HL-60 (cell line): ENCODE data around the gene GOLGA6B.
"Not testable (repeated sequence)": the region's sequence is repeated elsewhere in the genome, so short reads cannot be mapped to it uniquely, and the experiment has no call there.

Experiments used
- GABPA ChIP-seq: IDR thresholded peaks from 2 replicates; pipeline ENCODE4 v1.6.1; 2012; ENCODE audit warnings: low read depth
- POLR2AphosphoS5 ChIP-seq: IDR thresholded peaks from 2 replicates; pipeline ENCODE4 v1.6.1; 2012; ENCODE audit warnings: low read depth
- TF ChIP-seq, protein P1 (sequence below): IDR thresholded peaks from one replicate; pipeline ENCODE4 v1.5.1; 2011; ENCODE audit warnings: low read length, control low read depth, inconsistent platforms; ENCODE audit not compliant: insufficient read depth
- TF ChIP-seq, protein P2 (sequence below): IDR thresholded peaks from 2 replicates; pipeline ENCODE4 v1.6.1; 2012; ENCODE audit warnings: low read depth; ENCODE audit not compliant: insufficient replicate concordance

DNA sequence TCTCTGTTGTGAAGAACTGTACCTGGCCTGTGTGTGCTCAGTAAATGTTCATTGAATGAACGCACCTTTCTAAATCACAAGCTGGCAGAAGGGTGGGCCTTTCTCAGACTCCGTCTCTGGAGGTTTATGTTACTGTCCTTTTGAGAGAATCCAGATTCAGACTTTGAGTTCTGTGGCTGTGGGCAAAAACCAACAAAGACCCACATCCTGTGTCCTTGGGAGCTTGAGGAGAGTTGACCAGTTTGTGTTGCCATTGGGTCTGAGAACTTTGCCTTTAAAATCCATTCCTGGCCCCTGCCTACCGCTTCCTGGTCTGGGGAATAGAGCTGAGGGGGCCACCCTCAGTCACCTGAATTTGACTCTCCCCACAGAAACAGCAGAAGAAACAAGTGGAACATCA lies 46.4 kb upstream of the GOLGA6B start:
- TF ChIP-seq, protein P1, sequence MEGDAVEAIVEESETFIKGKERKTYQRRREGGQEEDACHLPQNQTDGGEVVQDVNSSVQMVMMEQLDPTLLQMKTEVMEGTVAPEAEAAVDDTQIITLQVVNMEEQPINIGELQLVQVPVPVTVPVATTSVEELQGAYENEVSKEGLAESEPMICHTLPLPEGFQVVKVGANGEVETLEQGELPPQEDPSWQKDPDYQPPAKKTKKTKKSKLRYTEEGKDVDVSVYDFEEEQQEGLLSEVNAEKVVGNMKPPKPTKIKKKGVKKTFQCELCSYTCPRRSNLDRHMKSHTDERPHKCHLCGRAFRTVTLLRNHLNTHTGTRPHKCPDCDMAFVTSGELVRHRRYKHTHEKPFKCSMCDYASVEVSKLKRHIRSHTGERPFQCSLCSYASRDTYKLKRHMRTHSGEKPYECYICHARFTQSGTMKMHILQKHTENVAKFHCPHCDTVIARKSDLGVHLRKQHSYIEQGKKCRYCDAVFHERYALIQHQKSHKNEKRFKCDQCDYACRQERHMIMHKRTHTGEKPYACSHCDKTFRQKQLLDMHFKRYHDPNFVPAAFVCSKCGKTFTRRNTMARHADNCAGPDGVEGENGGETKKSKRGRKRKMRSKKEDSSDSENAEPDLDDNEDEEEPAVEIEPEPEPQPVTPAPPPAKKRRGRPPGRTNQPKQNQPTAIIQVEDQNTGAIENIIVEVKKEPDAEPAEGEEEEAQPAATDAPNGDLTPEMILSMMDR, result not testable (repeated sequence)
- TF ChIP-seq, protein P2, sequence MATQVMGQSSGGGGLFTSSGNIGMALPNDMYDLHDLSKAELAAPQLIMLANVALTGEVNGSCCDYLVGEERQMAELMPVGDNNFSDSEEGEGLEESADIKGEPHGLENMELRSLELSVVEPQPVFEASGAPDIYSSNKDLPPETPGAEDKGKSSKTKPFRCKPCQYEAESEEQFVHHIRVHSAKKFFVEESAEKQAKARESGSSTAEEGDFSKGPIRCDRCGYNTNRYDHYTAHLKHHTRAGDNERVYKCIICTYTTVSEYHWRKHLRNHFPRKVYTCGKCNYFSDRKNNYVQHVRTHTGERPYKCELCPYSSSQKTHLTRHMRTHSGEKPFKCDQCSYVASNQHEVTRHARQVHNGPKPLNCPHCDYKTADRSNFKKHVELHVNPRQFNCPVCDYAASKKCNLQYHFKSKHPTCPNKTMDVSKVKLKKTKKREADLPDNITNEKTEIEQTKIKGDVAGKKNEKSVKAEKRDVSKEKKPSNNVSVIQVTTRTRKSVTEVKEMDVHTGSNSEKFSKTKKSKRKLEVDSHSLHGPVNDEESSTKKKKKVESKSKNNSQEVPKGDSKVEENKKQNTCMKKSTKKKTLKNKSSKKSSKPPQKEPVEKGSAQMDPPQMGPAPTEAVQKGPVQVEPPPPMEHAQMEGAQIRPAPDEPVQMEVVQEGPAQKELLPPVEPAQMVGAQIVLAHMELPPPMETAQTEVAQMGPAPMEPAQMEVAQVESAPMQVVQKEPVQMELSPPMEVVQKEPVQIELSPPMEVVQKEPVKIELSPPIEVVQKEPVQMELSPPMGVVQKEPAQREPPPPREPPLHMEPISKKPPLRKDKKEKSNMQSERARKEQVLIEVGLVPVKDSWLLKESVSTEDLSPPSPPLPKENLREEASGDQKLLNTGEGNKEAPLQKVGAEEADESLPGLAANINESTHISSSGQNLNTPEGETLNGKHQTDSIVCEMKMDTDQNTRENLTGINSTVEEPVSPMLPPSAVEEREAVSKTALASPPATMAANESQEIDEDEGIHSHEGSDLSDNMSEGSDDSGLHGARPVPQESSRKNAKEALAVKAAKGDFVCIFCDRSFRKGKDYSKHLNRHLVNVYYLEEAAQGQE, result not testable (repeated sequence)
- TF ChIP-seq POLR2AphosphoS5, GABPA: not testable (repeated sequence)
